ENCODE measurements around the gene TM9SF4. TPM values are rescaled to one million over a fixed set of nuclear protein-coding genes. Genes with fewer than 3 reads are reported as not detected.

TM9SF4 gene
- total and polyA plus RNA-seq, 2 experiments from 2014 or later = 38.6 to 41.3 TPM

GRCh38 chr20:32155017-32155981 lies 45.8 kb downstream of the TM9SF4 start:
- Histone ChIP-seq H3K79me2 (ENCODE audit: insufficient read depth) (no peaks in the 10 kb centered on the region), H3K4me3 (no peak overlapping the region), H2AFZ (no peak overlapping the region), H4K20me1 (ENCODE audit: insufficient read depth) (no peaks in the 10 kb centered on the region), H3K27me3 (replicated peaks; ENCODE audit: insufficient read depth) (no peaks in the 10 kb centered on the region), H3K9ac (no peak overlapping the region), H3K4me2 (ENCODE audit: unreplicated experiment) (no peak overlapping the region), H3K9me3 (ENCODE audit: low read depth) (no peaks in the 10 kb centered on the region), H3K36me3 (ENCODE audit: low read depth) (peaks cover 21% of the 10 kb centered on the region; the same call in 1 of the 2 replicates), H3F3A (ENCODE audit: insufficient read depth) (no peaks in the 10 kb centered on the region), H3K9me2 (ENCODE audit: insufficient read depth) (no peaks in the 10 kb centered on the region), H3K4me1 (ENCODE audit: insufficient read depth) (peaks cover 8% of the 10 kb centered on the region; the same call in 1 of the 2 replicates), H3K27ac (peak overlapping the region; percentile 48)
- WGBS, 2 experiments (ENCODE audit: low coverage in 1 of 2, low lambda C conversion rate in 2 of 2, missing lambda C conversion rate in 2 of 2) = 42 to 46% methylated on average over 10 to 11 of the region's 11 CpGs
- in situ Hi-C loops (cut with MboI) = no loop called here
- DNase-seq = peak; percentile 83
- no peak for TF ChIP-seq EZH2phosphoT487 (IDR thresholded peaks at IDR 0.05; ENCODE audit: insufficient read depth, low read depth)

DNA sequence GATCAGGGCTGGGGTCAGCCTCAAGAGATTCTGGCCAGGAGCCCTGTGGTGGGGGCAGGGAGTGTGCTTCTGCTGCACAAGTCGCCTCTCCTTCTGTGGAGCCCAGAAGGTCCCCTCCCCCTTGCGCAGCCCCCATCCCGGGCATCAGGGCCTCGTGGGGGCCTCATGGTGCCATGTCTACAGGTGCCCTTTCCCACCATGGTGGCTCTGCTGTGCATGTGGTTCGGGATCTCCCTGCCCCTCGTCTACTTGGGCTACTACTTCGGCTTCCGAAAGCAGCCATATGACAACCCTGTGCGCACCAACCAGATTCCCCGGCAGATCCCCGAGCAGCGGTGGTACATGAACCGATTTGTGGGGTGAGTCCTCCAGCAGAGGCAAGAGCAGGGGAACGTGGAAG lies 48.1 kb downstream of the TM9SF4 start:
- Histone ChIP-seq H3K4me1 (ENCODE audit: insufficient read depth) (peaks cover 8% of the 10 kb centered on the region; the same call in 1 of the 2 replicates), H3K4me2 (ENCODE audit: unreplicated experiment) (no peak overlapping the region), H3K9me2 (ENCODE audit: insufficient read depth) (no peaks in the 10 kb centered on the region), H3K36me3 (ENCODE audit: low read depth) (peaks cover 26% of the 10 kb centered on the region; the same call in 1 of the 2 replicates), H3K27me3 (replicated peaks; ENCODE audit: insufficient read depth) (no peaks in the 10 kb centered on the region), H3F3A (ENCODE audit: insufficient read depth) (no peaks in the 10 kb centered on the region), H3K4me3 (no peak overlapping the region), H3K27ac (no peak overlapping the region), H3K9me3 (ENCODE audit: low read depth) (no peaks in the 10 kb centered on the region), H3K79me2 (ENCODE audit: insufficient read depth) (no peaks in the 10 kb centered on the region), H3K9ac (no peak overlapping the region), H2AFZ (no peak overlapping the region), H4K20me1 (ENCODE audit: insufficient read depth) (no peaks in the 10 kb centered on the region)
- TF ChIP-seq EZH2 (IDR thresholded peaks at IDR 0.05; ENCODE audit: insufficient read depth, poor library complexity, severe bottlenecking) = no peak
- TF ChIP-seq EZH2phosphoT487 (IDR thresholded peaks at IDR 0.05; ENCODE audit: insufficient read depth, low read depth) = no peak
- no peak for DNase-seq
- WGBS, 2 experiments (ENCODE audit: low coverage in 1 of 2, low lambda C conversion rate in 2 of 2, missing lambda C conversion rate in 2 of 2) = 95 to 99% methylated on average over 14 of the region's 14 CpGs
- in situ Hi-C loops (cut with MboI) = no loop called here

GRCh38 chr20:32158351-32158750 lies 48.8 kb downstream of the TM9SF4 start:
- Histone ChIP-seq H3K36me3 (ENCODE audit: low read depth) (peaks cover 29% of the 10 kb centered on the region; the same call in 1 of the 2 replicates), H3K9me2 (ENCODE audit: insufficient read depth) (no peaks in the 10 kb centered on the region), H4K20me1 (ENCODE audit: insufficient read depth) (no peaks in the 10 kb centered on the region), H3K9ac (no peak overlapping the region), H3K4me3 (no peak overlapping the region), H3K9me3 (ENCODE audit: low read depth) (no peaks in the 10 kb centered on the region), H3K4me1 (ENCODE audit: insufficient read depth) (peaks cover 8% of the 10 kb centered on the region; the same call in 1 of the 2 replicates), H3F3A (ENCODE audit: insufficient read depth) (no peaks in the 10 kb centered on the region), H3K4me2 (ENCODE audit: unreplicated experiment) (no peak overlapping the region), H3K27ac (no peak overlapping the region), H3K27me3 (replicated peaks; ENCODE audit: insufficient read depth) (no peaks in the 10 kb centered on the region), H3K79me2 (ENCODE audit: insufficient read depth) (no peaks in the 10 kb centered on the region), H2AFZ (no peak overlapping the region)
- DNase-seq = no peak
- in situ Hi-C loops (cut with MboI) = no loop called here
- no peak for TF ChIP-seq EZH2 (IDR thresholded peaks at IDR 0.05; ENCODE audit: insufficient read depth, poor library complexity, severe bottlenecking)
- no peak for TF ChIP-seq EZH2phosphoT487 (IDR thresholded peaks at IDR 0.05; ENCODE audit: insufficient read depth, low read depth)
- WGBS, 2 experiments (ENCODE audit: low coverage in 1 of 2, low lambda C conversion rate in 2 of 2, missing lambda C conversion rate in 2 of 2) = 95 to 98% methylated on average over 11 of the region's 11 CpGs

DNA sequence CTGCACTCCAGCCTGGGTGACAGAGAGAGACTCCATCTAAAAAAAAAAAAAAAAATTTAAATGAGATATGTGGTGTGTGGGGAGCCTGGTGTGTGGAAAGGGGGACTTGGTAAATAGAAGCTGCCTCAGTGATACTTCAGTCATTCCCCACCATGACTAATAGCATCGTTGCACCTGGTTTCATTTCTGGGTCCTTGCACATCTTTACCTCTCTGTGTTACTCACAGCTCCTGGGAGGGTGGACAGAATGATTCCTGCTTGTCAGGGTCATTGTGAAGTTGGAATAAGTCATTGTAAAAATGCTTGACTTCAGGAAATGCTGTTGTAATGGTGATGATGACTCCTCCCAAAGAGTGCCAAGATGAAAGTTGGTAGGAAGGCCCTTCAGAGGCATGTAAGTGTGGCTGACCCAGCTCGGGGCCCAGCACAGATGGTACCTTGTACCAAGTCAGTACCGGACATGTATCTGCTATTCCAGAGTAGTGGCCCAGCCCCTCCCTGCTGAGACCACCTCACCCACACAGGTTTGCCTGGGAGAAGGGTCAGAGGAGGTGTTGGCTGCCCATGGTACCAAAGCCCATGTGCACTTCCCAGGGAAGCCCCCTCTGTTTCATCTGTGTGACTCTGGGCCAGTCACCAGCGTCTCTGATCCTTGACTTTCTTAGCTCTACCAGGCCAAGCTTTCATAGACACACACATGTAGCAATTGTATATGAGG lies 49.6 kb downstream of the TM9SF4 start:
- H3K4me1 ChIP-seq (ENCODE audit: insufficient read depth) = peaks cover 8% of the 10 kb centered on the region; the same call in 1 of the 2 replicates
- H3K27me3 ChIP-seq (replicated peaks; ENCODE audit: insufficient read depth) = no peaks in the 10 kb centered on the region
- no peak overlapping the region for H2AFZ ChIP-seq
- peak; percentile 7 for DNase-seq
- no peak overlapping the region for H3K27ac ChIP-seq
- H3K36me3 ChIP-seq (ENCODE audit: low read depth) = peaks cover 29% of the 10 kb centered on the region; the same call in 1 of the 2 replicates
- H3F3A ChIP-seq (ENCODE audit: insufficient read depth) = no peaks in the 10 kb centered on the region
- 90 to 94% methylated on average over 4 of the region's 4 CpGs for WGBS, 2 experiments (ENCODE audit: low coverage in 1 of 2, low lambda C conversion rate in 2 of 2, missing lambda C conversion rate in 2 of 2)
- H3K9me3 ChIP-seq (ENCODE audit: low read depth) = no peaks in the 10 kb centered on the region
- H3K4me2 ChIP-seq (ENCODE audit: unreplicated experiment) = no peak overlapping the region
- no peak overlapping the region for H3K9ac ChIP-seq
- in situ Hi-C loops (cut with MboI) = no loop called here
- H3K9me2 ChIP-seq (ENCODE audit: insufficient read depth) = no peaks in the 10 kb centered on the region
- no peak for TF ChIP-seq EZH2phosphoT487 (IDR thresholded peaks at IDR 0.05; ENCODE audit: insufficient read depth, low read depth)
- no peak for TF ChIP-seq EZH2 (IDR thresholded peaks at IDR 0.05; ENCODE audit: insufficient read depth, poor library complexity, severe bottlenecking)
- no peak overlapping the region for H3K4me3 ChIP-seq
- no peaks in the 10 kb centered on the region for H3K79me2 ChIP-seq (ENCODE audit: insufficient read depth)
- no peaks in the 10 kb centered on the region for H4K20me1 ChIP-seq (ENCODE audit: insufficient read depth)
